ENCODE measurements around the gene RGL2. TPM values are rescaled to one million over a fixed set of nuclear protein-coding genes. Genes with fewer than 3 reads are reported as not detected.

RGL2 gene
- total and polyA plus RNA-seq, 10 of the 15 experiments (the other 5 are each of a cell fraction or from before 2014, with no cell fraction given): 0.84 to 21.2 (median 6.8) TPM

DNA sequence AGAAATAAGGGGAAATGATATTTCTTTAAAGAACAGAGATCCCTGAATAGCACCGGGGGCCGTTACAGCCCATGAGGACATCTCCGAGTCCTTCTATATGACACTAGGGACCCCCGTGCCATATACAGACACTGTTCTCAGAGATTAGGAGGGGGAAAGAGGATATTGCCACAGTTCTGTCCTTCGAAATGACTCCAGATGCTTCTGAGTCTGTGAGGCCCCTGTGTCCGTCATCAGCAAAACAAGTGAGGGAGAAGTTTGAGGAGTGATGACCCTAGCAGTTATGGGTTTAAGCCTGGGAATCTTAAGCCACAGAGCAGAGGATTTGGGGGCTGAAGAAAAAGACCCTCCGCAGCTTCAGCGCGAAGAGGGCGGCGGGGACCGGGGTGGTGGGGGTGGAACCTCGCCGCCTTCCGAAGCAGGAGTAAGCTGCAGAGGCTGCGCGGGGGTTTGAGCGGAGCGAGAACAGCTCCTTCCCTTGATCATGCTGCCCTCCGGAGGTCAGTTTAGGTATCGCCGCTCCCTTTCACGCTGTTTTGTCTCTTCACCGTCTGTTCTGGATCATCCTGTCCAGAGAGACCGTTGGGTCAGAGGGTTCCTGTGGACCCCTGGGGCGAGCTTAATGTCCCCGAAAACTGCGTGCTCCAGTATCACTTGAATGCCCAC, 50.6 kb downstream of the RGL2 start (continued):
- TF ChIP-seq, protein P1, sequence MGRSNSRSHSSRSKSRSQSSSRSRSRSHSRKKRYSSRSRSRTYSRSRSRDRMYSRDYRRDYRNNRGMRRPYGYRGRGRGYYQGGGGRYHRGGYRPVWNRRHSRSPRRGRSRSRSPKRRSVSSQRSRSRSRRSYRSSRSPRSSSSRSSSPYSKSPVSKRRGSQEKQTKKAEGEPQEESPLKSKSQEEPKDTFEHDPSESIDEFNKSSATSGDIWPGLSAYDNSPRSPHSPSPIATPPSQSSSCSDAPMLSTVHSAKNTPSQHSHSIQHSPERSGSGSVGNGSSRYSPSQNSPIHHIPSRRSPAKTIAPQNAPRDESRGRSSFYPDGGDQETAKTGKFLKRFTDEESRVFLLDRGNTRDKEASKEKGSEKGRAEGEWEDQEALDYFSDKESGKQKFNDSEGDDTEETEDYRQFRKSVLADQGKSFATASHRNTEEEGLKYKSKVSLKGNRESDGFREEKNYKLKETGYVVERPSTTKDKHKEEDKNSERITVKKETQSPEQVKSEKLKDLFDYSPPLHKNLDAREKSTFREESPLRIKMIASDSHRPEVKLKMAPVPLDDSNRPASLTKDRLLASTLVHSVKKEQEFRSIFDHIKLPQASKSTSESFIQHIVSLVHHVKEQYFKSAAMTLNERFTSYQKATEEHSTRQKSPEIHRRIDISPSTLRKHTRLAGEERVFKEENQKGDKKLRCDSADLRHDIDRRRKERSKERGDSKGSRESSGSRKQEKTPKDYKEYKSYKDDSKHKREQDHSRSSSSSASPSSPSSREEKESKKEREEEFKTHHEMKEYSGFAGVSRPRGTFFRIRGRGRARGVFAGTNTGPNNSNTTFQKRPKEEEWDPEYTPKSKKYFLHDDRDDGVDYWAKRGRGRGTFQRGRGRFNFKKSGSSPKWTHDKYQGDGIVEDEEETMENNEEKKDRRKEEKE (IDR thresholded peaks at IDR 0.05): no peak
- TF ChIP-seq SUZ12 (IDR thresholded peaks at IDR 0.05; ENCODE audit: unreplicated experiment): no peak
- TF ChIP-seq JUND (IDR thresholded peaks at IDR 0.05; ENCODE audit: low read depth, low read length): no peak
- no peak for TF ChIP-seq MEF2A (IDR thresholded peaks at IDR 0.05; ENCODE audit: insufficient read depth, low read depth, low read length)
- no peak for TF ChIP-seq MEF2B (IDR thresholded peaks at IDR 0.05; ENCODE audit: partially characterized antibody, poor library complexity, severe bottlenecking)
- TF ChIP-seq MYB (IDR thresholded peaks at IDR 0.05; ENCODE audit: borderline replicate concordance, low read depth, low read length): no peak
- peak; percentile 33 for TF ChIP-seq RELA (IDR thresholded peaks at IDR 0.05; ENCODE audit: borderline replicate concordance, partially characterized antibody)
- TF ChIP-seq SRF (IDR thresholded peaks at IDR 0.05; ENCODE audit: low read depth in 2 of 2, low read length in 2 of 2): no peak
- TF ChIP-seq, protein P2, sequence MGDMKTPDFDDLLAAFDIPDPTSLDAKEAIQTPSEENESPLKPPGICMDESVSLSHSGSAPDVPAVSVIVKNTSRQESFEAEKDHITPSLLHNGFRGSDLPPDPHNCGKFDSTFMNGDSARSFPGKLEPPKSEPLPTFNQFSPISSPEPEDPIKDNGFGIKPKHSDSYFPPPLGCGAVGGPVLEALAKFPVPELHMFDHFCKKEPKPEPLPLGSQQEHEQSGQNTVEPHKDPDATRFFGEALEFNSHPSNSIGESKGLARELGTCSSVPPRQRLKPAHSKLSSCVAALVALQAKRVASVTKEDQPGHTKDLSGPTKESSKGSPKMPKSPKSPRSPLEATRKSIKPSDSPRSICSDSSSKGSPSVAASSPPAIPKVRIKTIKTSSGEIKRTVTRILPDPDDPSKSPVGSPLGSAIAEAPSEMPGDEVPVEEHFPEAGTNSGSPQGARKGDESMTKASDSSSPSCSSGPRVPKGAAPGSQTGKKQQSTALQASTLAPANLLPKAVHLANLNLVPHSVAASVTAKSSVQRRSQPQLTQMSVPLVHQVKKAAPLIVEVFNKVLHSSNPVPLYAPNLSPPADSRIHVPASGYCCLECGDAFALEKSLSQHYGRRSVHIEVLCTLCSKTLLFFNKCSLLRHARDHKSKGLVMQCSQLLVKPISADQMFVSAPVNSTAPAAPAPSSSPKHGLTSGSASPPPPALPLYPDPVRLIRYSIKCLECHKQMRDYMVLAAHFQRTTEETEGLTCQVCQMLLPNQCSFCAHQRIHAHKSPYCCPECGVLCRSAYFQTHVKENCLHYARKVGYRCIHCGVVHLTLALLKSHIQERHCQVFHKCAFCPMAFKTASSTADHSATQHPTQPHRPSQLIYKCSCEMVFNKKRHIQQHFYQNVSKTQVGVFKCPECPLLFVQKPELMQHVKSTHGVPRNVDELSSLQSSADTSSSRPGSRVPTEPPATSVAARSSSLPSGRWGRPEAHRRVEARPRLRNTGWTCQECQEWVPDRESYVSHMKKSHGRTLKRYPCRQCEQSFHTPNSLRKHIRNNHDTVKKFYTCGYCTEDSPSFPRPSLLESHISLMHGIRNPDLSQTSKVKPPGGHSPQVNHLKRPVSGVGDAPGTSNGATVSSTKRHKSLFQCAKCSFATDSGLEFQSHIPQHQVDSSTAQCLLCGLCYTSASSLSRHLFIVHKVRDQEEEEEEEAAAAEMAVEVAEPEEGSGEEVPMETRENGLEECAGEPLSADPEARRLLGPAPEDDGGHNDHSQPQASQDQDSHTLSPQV (IDR thresholded peaks at IDR 0.05): no peak
- no peak for TF ChIP-seq TCF12 (IDR thresholded peaks at IDR 0.05; ENCODE audit: low read depth, low read length)
- TF ChIP-seq, protein P3, sequence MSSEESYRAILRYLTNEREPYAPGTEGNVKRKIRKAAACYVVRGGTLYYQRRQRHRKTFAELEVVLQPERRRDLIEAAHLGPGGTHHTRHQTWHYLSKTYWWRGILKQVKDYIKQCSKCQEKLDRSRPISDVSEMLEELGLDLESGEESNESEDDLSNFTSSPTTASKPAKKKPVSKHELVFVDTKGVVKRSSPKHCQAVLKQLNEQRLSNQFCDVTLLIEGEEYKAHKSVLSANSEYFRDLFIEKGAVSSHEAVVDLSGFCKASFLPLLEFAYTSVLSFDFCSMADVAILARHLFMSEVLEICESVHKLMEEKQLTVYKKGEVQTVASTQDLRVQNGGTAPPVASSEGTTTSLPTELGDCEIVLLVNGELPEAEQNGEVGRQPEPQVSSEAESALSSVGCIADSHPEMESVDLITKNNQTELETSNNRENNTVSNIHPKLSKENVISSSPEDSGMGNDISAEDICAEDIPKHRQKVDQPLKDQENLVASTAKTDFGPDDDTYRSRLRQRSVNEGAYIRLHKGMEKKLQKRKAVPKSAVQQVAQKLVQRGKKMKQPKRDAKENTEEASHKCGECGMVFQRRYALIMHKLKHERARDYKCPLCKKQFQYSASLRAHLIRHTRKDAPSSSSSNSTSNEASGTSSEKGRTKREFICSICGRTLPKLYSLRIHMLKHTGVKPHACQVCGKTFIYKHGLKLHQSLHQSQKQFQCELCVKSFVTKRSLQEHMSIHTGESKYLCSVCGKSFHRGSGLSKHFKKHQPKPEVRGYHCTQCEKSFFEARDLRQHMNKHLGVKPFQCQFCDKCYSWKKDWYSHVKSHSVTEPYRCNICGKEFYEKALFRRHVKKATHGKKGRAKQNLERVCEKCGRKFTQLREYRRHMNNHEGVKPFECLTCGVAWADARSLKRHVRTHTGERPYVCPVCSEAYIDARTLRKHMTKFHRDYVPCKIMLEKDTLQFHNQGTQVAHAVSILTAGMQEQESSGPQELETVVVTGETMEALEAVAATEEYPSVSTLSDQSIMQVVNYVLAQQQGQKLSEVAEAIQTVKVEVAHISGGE (CRISPR knock-in tag; IDR thresholded peaks at IDR 0.05): no peak
- TF ChIP-seq, protein P4, sequence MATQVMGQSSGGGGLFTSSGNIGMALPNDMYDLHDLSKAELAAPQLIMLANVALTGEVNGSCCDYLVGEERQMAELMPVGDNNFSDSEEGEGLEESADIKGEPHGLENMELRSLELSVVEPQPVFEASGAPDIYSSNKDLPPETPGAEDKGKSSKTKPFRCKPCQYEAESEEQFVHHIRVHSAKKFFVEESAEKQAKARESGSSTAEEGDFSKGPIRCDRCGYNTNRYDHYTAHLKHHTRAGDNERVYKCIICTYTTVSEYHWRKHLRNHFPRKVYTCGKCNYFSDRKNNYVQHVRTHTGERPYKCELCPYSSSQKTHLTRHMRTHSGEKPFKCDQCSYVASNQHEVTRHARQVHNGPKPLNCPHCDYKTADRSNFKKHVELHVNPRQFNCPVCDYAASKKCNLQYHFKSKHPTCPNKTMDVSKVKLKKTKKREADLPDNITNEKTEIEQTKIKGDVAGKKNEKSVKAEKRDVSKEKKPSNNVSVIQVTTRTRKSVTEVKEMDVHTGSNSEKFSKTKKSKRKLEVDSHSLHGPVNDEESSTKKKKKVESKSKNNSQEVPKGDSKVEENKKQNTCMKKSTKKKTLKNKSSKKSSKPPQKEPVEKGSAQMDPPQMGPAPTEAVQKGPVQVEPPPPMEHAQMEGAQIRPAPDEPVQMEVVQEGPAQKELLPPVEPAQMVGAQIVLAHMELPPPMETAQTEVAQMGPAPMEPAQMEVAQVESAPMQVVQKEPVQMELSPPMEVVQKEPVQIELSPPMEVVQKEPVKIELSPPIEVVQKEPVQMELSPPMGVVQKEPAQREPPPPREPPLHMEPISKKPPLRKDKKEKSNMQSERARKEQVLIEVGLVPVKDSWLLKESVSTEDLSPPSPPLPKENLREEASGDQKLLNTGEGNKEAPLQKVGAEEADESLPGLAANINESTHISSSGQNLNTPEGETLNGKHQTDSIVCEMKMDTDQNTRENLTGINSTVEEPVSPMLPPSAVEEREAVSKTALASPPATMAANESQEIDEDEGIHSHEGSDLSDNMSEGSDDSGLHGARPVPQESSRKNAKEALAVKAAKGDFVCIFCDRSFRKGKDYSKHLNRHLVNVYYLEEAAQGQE (IDR thresholded peaks at IDR 0.05; ENCODE audit: low read depth, low read length): no peak
